Right ventricle myocardium superior (tissue), 1 donor: ENCODE data around the gene AZGP1. TPM values are rescaled to one million over a fixed set of nuclear protein-coding genes. Genes with fewer than 3 reads are reported as not detected.

Experiments used
- ATAC-seq: fragments of 200-7000 bp; cut with Tn5 transposase; one replicate; pipeline ENCODE4 v1.9.1; 2020; ENCODE audit warnings: mild to moderate bottlenecking; ENCODE audit not compliant: poor library complexity
- DNase-seq: peaks from one replicate; pipeline ENCODE4 v3.0.0-alpha.2; 2020
- intact Hi-C: fragments of 100-400 bp; cut with DNase I; formaldehyde crosslinking; loops from one replicate; pipeline ENCODE4 v1.11.2; 2022
- total RNA-seq: library from RNA; stranded (reverse); fragmentation: NEBNext Ultra II Directional; extraction: Animal tissue kit (Norgen Biotek cat#: 25700); gene quantifications from one replicate; pipeline ENCODE4 v1.2.1, GENCODE V29; 2021
- donor health status: DM: no; HTN: yes; CAD: no; lungs with severe emphysema.

AZGP1 gene
- total RNA-seq, 1 donor from 2014 or later, result 113 TPM

GRCh38 chr7:99927536-99927935, 48.3 kb downstream of the AZGP1 start:
- DNase-seq, result no peak
- ATAC-seq, result no peak
- intact Hi-C loops, result no loop called here

GRCh38 chr7:99926321-99926720, 49.5 kb downstream of the AZGP1 start:
- DNase-seq, result no peak
- intact Hi-C loops, result no loop called here

GRCh38 chr7:99923200-99923599, 52.6 kb downstream of the AZGP1 start:
- ATAC-seq (no peak), DNase-seq (no peak)
- intact Hi-C loops, result no loop called here

More at GRCh38 chr7:99926321-99926720, 49.5 kb downstream of the AZGP1 start:
- ATAC-seq, result no peak

- ATAC-seq (no peak), DNase-seq (no peak)
- intact Hi-C loops, result no loop called here
Measured at GRCh38 chr7:99920149-99920548, 55.7 kb downstream of the AZGP1 start.

- ATAC-seq, result no peak
- no peak for DNase-seq
- intact Hi-C loops, result loop anchor here (5.0 kb wide), 1 partner anchor 73 kb away; no protein-coding TSS in a partner anchor
Measured at GRCh38 chr7:99919814-99920112, 56.1 kb downstream of the AZGP1 start.

- ATAC-seq (peak; percentile 99), DNase-seq (peak; percentile 95)
- intact Hi-C loops, result loop anchor here (5.0 kb wide), 1 partner anchor 73 kb away; no protein-coding TSS in a partner anchor
Measured at GRCh38 chr7:99918959-99919813, 56.6 kb downstream of the AZGP1 start, which contains the start of gene TRIM4. TRIM4 (minus strand) TSS chr7:99919530; CDS start chr7:99919401, 129 bp downstream.

Other genes starting within 250 kb of the AZGP1 start
- not detected for gene CYP3A7, start 240.8 kb downstream of the AZGP1 start, total RNA-seq
- gene CYP3A4, start 191.8 kb downstream of the AZGP1 start, total RNA-seq, result 0.70 TPM
- not detected for gene CYP3A43, start 148.0 kb downstream of the AZGP1 start, total RNA-seq
- not detected for gene OR2AE1, start 99.0 kb downstream of the AZGP1 start, total RNA-seq
- gene TRIM4, start 56.5 kb downstream of the AZGP1 start, total RNA-seq, result 6.9 TPM
- gene GJC3, start 46.4 kb downstream of the AZGP1 start, total RNA-seq, result 0.19 TPM
- gene ZKSCAN1, start 39.6 kb upstream of the AZGP1 start, total RNA-seq, result 30.3 TPM
- 6.9 TPM for gene ZSCAN21, start 73.7 kb upstream of the AZGP1 start, total RNA-seq
- gene ZNF3, start 105.7 kb upstream of the AZGP1 start, total RNA-seq, result 12.0 TPM
- 107 TPM for gene COPS6, start 112.9 kb upstream of the AZGP1 start, total RNA-seq
- 21.6 TPM for gene MCM7, start 125.4 kb upstream of the AZGP1 start, total RNA-seq
- gene AP4M1, start 125.6 kb upstream of the AZGP1 start, total RNA-seq, result 13.4 TPM
- gene TAF6, start 143.3 kb upstream of the AZGP1 start, total RNA-seq, result 35.8 TPM
- gene CNPY4, start 143.6 kb upstream of the AZGP1 start, total RNA-seq, result 9.5 TPM
- 2.6 TPM for gene MBLAC1, start 150.9 kb upstream of the AZGP1 start, total RNA-seq
- 121 TPM for gene LAMTOR4, start 172.9 kb upstream of the AZGP1 start, total RNA-seq
- gene TRAPPC14, start 182.7 kb upstream of the AZGP1 start, total RNA-seq, result 7.5 TPM
- gene GAL3ST4, start 192.6 kb upstream of the AZGP1 start, total RNA-seq, result 1.7 TPM
- 0.13 TPM for gene GPC2, start 201.3 kb upstream of the AZGP1 start, total RNA-seq
- 0.94 TPM for gene STAG3, start 201.9 kb upstream of the AZGP1 start, total RNA-seq
- gene PVRIG, start 243.9 kb upstream of the AZGP1 start, total RNA-seq, result not detected